Islet of Langerhans (tissue), 1 donor: ENCODE measurements around the gene FHL2.
"Not testable (repeated sequence)": the region's sequence is repeated elsewhere in the genome, so short reads cannot be mapped to it uniquely, and the experiment has no call there.

Source experiments
- FAIRE-seq: peaks from one replicate; lab custom pipeline; 2011; peaks lifted over from hg19 to GRCh38; lab: Jason Lieb, UNC

Gene FHL2, protein sequence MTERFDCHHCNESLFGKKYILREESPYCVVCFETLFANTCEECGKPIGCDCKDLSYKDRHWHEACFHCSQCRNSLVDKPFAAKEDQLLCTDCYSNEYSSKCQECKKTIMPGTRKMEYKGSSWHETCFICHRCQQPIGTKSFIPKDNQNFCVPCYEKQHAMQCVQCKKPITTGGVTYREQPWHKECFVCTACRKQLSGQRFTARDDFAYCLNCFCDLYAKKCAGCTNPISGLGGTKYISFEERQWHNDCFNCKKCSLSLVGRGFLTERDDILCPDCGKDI

GRCh38 chr2:105398336-105399206 lies at the start of gene FHL2:
FHL2 (minus strand) TSS chr2:105399051; CDS start chr2:105386516, 12,535 bp downstream.
- no peak for FAIRE-seq

DNA sequence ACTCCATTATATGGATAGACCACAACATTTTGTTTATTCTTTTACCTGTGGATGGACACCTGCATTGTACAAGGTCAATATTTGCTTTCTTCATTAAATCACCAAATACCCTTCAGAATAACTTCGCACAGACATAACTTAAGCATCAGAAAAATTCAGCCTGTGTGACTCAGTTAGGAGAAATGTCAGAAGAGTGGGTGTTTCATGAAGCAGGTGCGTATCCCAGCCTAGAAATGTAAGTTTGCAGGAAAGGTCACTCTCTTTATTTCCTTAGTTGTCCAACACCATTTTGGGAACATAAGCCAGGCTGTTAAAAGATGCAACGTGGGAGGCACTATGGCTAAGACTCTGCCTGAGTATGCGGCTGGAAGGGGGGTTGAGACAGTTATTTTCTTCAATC lies 48.6 kb upstream of the FHL2 start:
- FAIRE-seq = no peak

DNA sequence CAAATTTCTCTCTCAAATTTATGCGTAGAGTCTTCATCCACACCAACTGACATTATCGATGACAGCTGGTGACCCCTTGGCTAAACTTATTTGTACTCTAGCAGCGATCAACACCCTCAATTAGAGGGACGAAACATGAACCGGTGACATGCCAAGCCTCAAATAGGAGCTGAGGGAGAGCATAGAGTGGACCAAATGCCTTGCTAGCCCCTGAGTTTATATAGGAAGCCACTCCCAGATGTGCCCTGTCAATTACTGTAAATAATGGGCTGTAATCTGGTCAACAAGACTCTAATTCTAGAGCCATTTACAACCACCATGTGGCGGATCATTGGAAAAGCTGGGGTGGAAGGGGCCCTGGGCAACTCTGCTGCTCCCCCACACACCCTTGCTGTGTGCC lies 47.6 kb upstream of the FHL2 start:
- FAIRE-seq = no peak

- FAIRE-seq = no peak
Measured at GRCh38 chr2:105445976-105446375, 47.1 kb upstream of the FHL2 start.

- FAIRE-seq = no peak
Measured at GRCh38 chr2:105445498-105445897, 46.6 kb upstream of the FHL2 start.

GRCh38 chr2:105443617-105444598 lies 45.1 kb upstream of the FHL2 start:
- FAIRE-seq = no peak

- no peak for FAIRE-seq
Measured at GRCh38 chr2:105442721-105443120, 43.9 kb upstream of the FHL2 start.

DNA sequence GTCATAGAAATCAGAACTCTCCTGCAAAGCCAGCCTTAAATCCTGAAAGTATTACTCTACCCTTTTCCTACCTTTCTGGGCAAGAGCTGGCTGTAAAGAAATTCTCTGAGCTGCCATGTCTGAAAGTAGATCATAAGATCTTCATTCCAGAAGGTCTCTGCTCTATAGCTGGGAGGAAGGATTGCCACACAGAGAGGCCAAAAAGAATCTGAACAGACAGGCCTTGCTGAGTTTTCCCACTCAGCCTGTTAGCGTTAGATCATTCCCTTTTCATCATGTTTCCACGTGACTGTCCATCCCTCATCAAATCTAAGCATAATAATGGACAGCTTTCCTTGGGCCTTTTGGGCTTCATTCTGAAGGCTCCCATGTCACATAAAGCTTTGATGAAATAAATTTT lies 43.2 kb upstream of the FHL2 start:
- FAIRE-seq = no peak

GRCh38 chr2:105439141-105439540 lies 40.3 kb upstream of the FHL2 start:
- FAIRE-seq = no peak

DNA sequence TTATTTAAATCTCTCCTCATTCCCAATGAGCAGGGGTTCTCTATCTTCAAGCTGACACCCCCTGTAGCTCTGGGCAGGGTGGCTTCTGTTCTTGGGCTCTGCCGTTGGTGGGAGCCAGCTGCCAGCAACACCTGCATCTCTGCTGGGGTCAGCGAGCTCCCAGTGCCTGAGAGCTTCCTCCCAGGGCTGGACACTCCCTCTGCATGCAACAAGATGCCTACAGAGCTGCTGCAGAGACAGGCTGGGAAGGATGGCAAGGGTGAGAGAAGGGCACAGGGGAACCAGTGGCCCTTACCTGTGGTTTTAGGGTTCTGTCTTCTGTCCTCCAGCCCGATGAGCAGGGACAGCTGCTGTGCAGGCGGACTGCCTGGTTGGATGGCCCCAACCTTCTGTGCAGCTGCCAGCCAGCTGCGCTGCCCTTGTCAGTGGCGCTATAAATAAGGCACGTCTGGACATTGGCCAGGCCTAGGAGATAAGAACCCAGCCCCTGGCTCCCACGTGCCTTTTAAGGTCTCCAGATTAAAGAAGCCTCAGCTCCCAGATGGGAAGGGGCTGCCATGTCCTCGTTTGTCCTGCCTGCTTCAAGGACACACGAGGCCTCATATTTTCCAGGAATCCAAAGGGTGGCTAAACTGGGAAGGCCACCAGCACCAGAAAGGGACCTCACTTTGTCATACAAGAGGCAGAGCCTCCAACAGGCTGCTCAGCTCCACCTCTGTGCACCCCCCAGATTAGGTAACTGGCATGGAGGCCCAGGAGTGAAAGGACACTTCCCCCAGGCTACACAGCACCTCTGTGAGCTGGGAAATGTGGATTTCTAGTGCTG lies 39.5 kb upstream of the FHL2 start:
- FAIRE-seq = no peak

- no peak for FAIRE-seq
Measured at GRCh38 chr2:105437708-105438103, 38.9 kb upstream of the FHL2 start.

DNA sequence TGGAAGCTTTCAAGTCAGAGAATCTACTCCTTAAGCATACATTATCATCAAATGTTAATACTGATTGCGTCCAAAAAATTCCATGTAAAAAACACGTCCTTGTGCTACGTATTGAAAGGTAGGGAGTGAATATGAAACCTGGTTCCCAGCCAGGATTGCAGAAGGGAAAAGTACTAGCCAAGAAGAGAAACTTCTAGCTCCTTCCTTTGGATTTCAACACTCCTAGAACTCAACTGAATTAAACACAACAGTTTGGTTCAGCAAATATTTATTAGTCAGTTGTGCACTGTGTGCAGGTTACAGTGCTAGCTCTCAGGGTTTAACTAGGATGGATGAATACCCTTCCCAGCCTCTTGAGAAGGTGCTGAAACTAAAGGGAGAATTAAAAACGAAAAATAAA lies 33.9 kb upstream of the FHL2 start:
- FAIRE-seq = no peak

GRCh38 chr2:105432044-105432399 lies 33.2 kb upstream of the FHL2 start:
- no peak for FAIRE-seq

DNA sequence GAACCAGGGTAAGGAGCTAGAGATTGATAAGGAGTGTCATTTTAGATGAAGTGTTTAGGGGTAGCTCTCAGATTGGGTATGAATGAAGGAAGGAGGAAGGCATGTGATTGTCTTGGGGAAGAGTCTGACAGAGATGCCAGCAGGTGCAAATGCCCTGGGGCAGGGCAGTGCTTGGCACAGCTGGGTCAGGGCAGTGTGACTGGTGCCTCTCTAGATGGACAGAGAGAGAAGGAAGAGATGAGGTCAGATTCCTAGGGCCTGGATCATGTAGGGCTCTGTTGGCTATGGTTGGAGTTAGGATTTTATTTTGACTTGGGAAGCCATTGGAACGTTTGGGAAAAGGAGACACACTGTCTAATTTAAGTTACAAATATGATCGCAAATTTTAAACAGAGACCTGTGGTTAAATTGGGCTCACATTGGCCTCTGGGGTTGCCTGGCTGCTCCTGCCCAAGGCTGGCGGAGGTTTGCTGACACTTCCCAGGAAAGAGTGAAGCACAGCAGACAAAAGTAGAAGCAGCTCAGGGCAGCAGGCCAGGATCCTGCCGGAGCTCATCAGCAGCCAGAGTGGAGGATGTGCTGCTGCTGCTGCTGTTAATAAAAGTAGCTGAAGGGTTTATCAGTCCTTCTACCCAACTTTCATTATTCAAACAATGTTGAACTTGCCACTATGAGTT lies 32.7 kb upstream of the FHL2 start:
- FAIRE-seq = no peak

DNA sequence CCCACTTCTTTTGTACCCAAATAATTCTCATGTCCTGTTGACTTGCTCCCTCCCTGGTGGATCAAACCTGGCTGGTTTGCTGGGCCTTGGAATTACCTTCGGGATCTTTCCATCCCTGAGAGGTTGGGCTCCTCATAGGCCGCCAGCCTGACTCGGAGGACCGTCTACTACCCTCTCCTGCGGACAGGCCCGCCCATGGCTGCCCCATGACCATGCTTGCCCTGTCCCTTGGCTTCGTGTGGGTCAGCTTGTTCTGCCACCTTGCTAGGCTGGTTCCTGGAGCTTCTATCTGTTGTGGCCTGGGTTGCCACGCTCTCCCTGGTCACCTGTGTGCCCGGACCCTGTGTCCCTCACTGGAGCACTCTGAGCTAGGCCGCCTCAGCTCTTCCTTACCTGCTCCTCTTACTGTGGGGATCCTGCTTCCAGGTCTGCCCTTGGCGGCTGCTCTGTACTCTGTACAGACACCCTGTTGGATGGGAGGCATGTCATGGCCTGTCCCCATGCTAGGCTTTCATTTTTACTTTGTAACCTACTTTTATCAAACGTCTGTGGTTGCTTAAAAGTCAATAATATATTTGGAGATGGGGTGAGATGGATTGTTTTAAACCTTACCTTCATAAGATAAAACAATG lies 29.7 kb upstream of the FHL2 start:
- FAIRE-seq = no peak

GRCh38 chr2:105427485-105427884 lies 28.6 kb upstream of the FHL2 start:
- no peak for FAIRE-seq

DNA sequence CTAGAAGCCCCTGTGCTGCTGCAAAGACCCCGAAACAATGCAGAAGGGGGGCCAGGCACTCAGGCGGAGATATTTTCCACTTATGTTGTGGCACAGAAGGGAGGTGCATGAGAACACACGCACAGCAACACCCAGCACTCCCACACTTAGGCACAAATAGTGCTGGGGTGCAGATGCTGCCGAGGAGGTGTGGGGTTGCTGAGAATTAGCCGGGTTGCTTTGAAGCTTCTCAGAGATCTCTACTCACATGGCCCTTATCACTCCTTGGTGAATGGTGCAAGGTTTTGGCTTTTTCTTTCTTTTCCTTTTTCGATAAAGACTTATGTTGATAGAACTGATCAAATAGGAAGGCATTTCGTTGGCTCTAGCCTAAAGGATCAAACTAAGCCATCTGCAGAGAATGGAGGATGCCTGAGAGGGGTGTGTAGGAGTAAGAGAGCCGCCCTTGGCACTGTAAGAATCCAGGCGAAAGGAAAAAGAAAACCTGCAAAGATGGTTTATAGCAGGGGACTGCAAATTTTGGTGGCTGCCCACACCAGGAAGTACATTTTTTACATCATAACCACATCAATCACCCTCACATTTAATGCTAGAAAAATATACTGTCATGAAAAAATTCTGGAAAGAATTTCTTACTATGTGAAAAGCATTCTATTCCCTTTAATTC lies 27.9 kb upstream of the FHL2 start:
- FAIRE-seq = no peak

GRCh38 chr2:105425936-105426625 lies 27.2 kb upstream of the FHL2 start:
- FAIRE-seq = no peak

GRCh38 chr2:105424836-105425235 lies 26.0 kb upstream of the FHL2 start:
- not testable (repeated sequence) for FAIRE-seq
